ENCODE data around the gene ASCC2.

DNA sequence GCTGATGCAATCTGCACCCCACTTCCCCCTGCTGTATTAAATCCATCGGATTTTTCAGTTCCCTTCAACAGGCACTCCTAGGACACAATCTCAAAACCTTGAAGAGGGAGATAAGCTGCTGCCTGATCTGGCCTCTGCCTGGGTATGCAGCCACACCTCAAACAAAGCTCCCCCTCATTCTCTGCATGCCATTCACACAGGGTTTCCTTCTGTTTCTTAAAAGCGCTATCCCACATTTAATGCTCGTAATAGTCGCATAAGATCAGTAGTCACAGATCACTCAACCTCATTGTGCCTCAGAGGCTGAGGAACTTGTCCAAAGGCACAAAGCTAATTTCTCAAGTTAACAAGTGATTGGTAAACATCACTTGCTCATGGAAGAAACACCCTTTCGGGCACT lies 36.9 kb downstream of the ASCC2 start:
- no peak for TF ChIP-seq CTCF (IDR thresholded peaks at IDR 0.05)
- no peak for TF ChIP-seq POLR2A (IDR thresholded peaks at IDR 0.05)
